Measurements from ENCODE around the gene ADGRL4. TPM values are rescaled to one million over a fixed set of nuclear protein-coding genes. Genes with fewer than 3 reads are reported as not detected.

The ADGRL4 gene
- total RNA-seq, 1 experiment from 2014 or later: 0.21 TPM

DNA sequence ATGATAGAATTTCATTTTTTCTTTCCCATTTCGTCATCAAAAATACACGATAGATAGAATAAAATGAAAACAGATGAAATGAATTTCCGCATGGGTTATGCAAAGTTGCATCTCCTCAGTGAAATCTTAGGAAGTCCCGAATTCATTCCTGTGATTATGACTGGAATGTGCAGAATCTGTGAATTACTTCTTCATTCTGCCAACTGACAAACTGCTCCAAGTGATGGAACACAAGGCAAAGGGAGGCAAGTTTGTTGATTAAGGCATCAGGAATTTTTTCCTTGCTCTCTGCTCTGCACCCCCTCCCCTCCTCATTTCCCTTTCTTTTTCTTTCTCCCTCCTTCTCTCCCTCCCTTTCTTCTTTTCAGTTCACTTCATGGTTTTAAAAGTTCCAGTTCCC is 37.0 kb upstream of the ADGRL4 start:
- H3K27ac Mint-ChIP-seq (ENCODE audit: low read depth, unreplicated experiment): no peak overlapping the region
- CTCF ChIA-PET: no interaction called here
- no peak for DNase-seq (ENCODE audit: unreplicated experiment)
- no peaks in the 10 kb centered on the region for H3K36me3 Mint-ChIP-seq (ENCODE audit: insufficient read depth, unreplicated experiment)
- POLR2A ChIA-PET: no interaction called here
- intact Hi-C loops (cut with micrococcal nuclease): no loop called here
- peaks cover 17% of the 10 kb centered on the region for H3K4me1 Mint-ChIP-seq (ENCODE audit: insufficient read depth, unreplicated experiment)
- H3K4me3 Mint-ChIP-seq (ENCODE audit: unreplicated experiment): no peak overlapping the region
- H3K27me3 Mint-ChIP-seq (ENCODE audit: insufficient read depth, unreplicated experiment): no peaks in the 10 kb centered on the region
- TF ChIP-seq, protein P1, sequence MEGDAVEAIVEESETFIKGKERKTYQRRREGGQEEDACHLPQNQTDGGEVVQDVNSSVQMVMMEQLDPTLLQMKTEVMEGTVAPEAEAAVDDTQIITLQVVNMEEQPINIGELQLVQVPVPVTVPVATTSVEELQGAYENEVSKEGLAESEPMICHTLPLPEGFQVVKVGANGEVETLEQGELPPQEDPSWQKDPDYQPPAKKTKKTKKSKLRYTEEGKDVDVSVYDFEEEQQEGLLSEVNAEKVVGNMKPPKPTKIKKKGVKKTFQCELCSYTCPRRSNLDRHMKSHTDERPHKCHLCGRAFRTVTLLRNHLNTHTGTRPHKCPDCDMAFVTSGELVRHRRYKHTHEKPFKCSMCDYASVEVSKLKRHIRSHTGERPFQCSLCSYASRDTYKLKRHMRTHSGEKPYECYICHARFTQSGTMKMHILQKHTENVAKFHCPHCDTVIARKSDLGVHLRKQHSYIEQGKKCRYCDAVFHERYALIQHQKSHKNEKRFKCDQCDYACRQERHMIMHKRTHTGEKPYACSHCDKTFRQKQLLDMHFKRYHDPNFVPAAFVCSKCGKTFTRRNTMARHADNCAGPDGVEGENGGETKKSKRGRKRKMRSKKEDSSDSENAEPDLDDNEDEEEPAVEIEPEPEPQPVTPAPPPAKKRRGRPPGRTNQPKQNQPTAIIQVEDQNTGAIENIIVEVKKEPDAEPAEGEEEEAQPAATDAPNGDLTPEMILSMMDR (IDR thresholded peaks at IDR 0.05; ENCODE audit: unreplicated experiment): no peak
- BruUV-seq (replicated peaks): no TSS peak
- H3K9me3 Mint-ChIP-seq (ENCODE audit: unreplicated experiment): no peaks in the 10 kb centered on the region

DNA sequence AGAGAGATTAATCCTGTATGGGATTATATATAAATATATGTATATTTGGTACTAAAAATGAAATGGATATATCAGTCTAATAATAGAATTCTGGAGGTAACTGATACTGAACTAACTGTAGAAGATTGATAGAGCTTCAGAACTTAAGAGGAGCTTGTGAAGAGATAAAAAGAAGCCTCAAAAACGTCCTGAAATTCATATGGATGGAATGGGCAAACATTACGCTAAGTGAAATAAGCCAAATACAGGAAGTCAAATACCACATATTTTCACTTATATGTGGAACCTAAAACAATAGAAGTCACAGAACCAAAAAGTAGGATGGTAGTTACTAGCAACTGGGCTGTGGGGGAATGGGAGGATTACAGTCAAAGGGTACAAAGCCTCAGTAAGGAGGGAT is 36.0 kb upstream of the ADGRL4 start:
- no TSS peak for BruUV-seq (replicated peaks)
- H3K36me3 Mint-ChIP-seq (ENCODE audit: insufficient read depth, unreplicated experiment): no peaks in the 10 kb centered on the region
- DNase-seq (ENCODE audit: unreplicated experiment): no peak
- no peak overlapping the region for H3K27ac Mint-ChIP-seq (ENCODE audit: low read depth, unreplicated experiment)
- TF ChIP-seq, protein P1 (IDR thresholded peaks at IDR 0.05; ENCODE audit: unreplicated experiment): no peak
- ChIA-PET CTCF (no interaction called here), POLR2A (interaction anchor here (0.6 to 1.4 kb wide), 2 partner anchors 13 to 88 kb away, joined by 3 to 4 read pairs; no protein-coding TSS in a partner anchor)
- no peak overlapping the region for H3K4me3 Mint-ChIP-seq (ENCODE audit: unreplicated experiment)
- H3K4me1 Mint-ChIP-seq (ENCODE audit: insufficient read depth, unreplicated experiment): peaks cover 17% of the 10 kb centered on the region
- H3K9me3 Mint-ChIP-seq (ENCODE audit: unreplicated experiment): no peaks in the 10 kb centered on the region
- intact Hi-C loops (cut with micrococcal nuclease): no loop called here
- H3K27me3 Mint-ChIP-seq (ENCODE audit: insufficient read depth, unreplicated experiment): no peaks in the 10 kb centered on the region

DNA sequence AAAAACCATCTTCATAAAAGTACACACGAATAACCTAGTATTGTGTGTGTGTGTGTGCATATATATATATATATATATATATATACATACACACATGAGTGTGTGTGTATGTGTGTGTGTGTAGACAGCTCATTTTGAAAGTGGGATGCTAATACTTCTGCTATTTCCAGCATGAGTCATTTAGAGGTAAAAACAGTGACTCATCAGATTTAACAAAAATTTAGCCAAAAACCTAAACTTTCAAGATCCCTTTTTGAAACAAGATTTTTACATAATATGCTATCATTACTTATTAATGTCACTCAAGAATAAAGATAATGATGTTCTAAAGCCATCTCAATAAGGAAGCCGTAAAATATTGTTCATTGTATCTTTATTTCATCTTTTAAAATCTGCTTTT is 35.6 kb upstream of the ADGRL4 start:
- no peak overlapping the region for H3K27ac Mint-ChIP-seq (ENCODE audit: low read depth, unreplicated experiment)
- no peak overlapping the region for H3K4me3 Mint-ChIP-seq (ENCODE audit: unreplicated experiment)
- no peaks in the 10 kb centered on the region for H3K27me3 Mint-ChIP-seq (ENCODE audit: insufficient read depth, unreplicated experiment)
- POLR2A ChIA-PET: interaction anchor here (0.6 to 1.4 kb wide), 3 partner anchors 14 to 203 kb away, joined by 3 to 4 read pairs (median 3); no protein-coding TSS in a partner anchor
- CTCF ChIA-PET: interaction anchor here (0.6 kb wide), 1 partner anchor 24 kb away, joined by 3 read pairs; no protein-coding TSS in a partner anchor
- DNase-seq (ENCODE audit: unreplicated experiment): peak; percentile 47
- no peaks in the 10 kb centered on the region for H3K36me3 Mint-ChIP-seq (ENCODE audit: insufficient read depth, unreplicated experiment)
- H3K9me3 Mint-ChIP-seq (ENCODE audit: unreplicated experiment): no peaks in the 10 kb centered on the region
- peaks cover 17% of the 10 kb centered on the region for H3K4me1 Mint-ChIP-seq (ENCODE audit: insufficient read depth, unreplicated experiment)
- BruUV-seq (replicated peaks): no TSS peak
- intact Hi-C loops (cut with micrococcal nuclease): no loop called here
- TF ChIP-seq, protein P1 (IDR thresholded peaks at IDR 0.05; ENCODE audit: unreplicated experiment): no peak

DNA sequence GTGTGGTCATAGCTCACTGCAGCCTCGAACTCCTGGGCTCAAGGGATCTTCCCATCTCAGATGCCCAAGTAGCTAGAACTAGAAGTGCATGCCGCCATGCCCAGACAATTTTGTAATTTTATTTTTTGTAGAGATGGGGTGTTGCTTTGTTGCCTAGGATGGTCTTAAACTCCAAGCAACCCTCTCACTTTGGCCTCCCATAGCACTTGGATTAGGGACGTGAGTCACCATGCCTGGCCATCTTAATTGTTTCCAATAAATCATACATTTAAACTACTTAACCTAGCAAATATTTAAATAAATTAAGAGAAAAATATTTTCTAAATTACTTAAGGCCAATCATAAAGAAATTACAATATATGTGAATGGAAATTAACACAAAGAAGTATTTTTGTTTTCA is 35.1 kb upstream of the ADGRL4 start:
- no peak overlapping the region for H3K27ac Mint-ChIP-seq (ENCODE audit: low read depth, unreplicated experiment)
- intact Hi-C loops (cut with micrococcal nuclease): no loop called here
- CTCF ChIA-PET: interaction anchor here (0.6 kb wide), 1 partner anchor 25 kb away, joined by 3 read pairs; no protein-coding TSS in a partner anchor
- TF ChIP-seq, protein P1 (IDR thresholded peaks at IDR 0.05; ENCODE audit: unreplicated experiment): no peak
- H3K36me3 Mint-ChIP-seq (ENCODE audit: insufficient read depth, unreplicated experiment): no peaks in the 10 kb centered on the region
- H3K4me3 Mint-ChIP-seq (ENCODE audit: unreplicated experiment): no peak overlapping the region
- H3K27me3 Mint-ChIP-seq (ENCODE audit: insufficient read depth, unreplicated experiment): no peaks in the 10 kb centered on the region
- POLR2A ChIA-PET: interaction anchor here (0.6 to 1.6 kb wide), 3 partner anchors 14 to 202 kb away, joined by 3 to 4 read pairs (median 3); no protein-coding TSS in a partner anchor
- no TSS peak for BruUV-seq (replicated peaks)
- peaks cover under 1% of the 10 kb centered on the region for H3K9me3 Mint-ChIP-seq (ENCODE audit: unreplicated experiment)
- DNase-seq (ENCODE audit: unreplicated experiment): no peak
- H3K4me1 Mint-ChIP-seq (ENCODE audit: insufficient read depth, unreplicated experiment): peaks cover 17% of the 10 kb centered on the region

All from MCF 10A (cell line).